Lung (tissue), 14 donors: Measurements from ENCODE around the gene SSX7. TPM values are rescaled to one million over a fixed set of nuclear protein-coding genes. Genes with fewer than 3 reads are reported as not detected.
"Not testable (repeated sequence)": the region's sequence is repeated elsewhere in the genome, so short reads cannot be mapped to it uniquely, and the experiment has no call there.

Experiments used
- ATAC-seq: fragments of 200-7000 bp; cut with Tn5 transposase; one replicate; pipeline ENCODE4 v1.9.1; 2020; ENCODE audit warnings: moderate number of reproducible peaks; ENCODE audit not compliant: insufficient read depth, low FRiP score
- DNase-seq, 3 donors: peaks; one replicate each; pipeline ENCODE4 v3.0.0-alpha.2; 2013 to 2017
- H3K27ac ChIP-seq, 2 donors: one replicate each; pipeline ENCODE4 v1.5.1; 2013; ENCODE audit warnings: mild to moderate bottlenecking in 2 of 2, moderate library complexity in 2 of 2, control low read depth in 1 of 2, inconsistent platforms in 1 of 2, low read depth in 1 of 2, low read length in 1 of 2
- H3K27me3 ChIP-seq, 3 donors: one replicate each; pipeline ENCODE4 v1.5.1; 2013; ENCODE audit warnings: low read length in 2 of 3; ENCODE audit not compliant: control insufficient read depth in 3 of 3, insufficient read depth in 3 of 3
- H3K36me3 ChIP-seq, 4 donors: one replicate each; pipeline ENCODE4 v1.5.1; 2013; ENCODE audit warnings: low read length in 4 of 4, mild to moderate bottlenecking in 1 of 4, moderate library complexity in 1 of 4; ENCODE audit not compliant: control insufficient read depth in 4 of 4, insufficient read depth in 4 of 4
- H3K4me1 ChIP-seq, 5 donors: one replicate each; pipeline ENCODE4 v1.5.1; 2013; ENCODE audit warnings: low read length in 5 of 5, mild to moderate bottlenecking in 2 of 5, moderate library complexity in 1 of 5; ENCODE audit not compliant: control insufficient read depth in 5 of 5, insufficient read depth in 5 of 5
- H3K4me3 ChIP-seq: one replicate; pipeline ENCODE4 v1.5.1; 2013; ENCODE audit warnings: mild to moderate bottlenecking, control low read depth, moderate library complexity
- H3K9ac ChIP-seq, 2 donors: one replicate each; pipeline ENCODE4 v1.5.1; 2013; ENCODE audit warnings: low read length in 2 of 2, control low read depth in 1 of 2; ENCODE audit not compliant: insufficient read depth in 1 of 2
- H3K9me3 ChIP-seq, 4 donors: one replicate each; pipeline ENCODE4 v1.5.1; 2013; ENCODE audit warnings: low read length in 3 of 4, mild to moderate bottlenecking in 1 of 4, moderate library complexity in 1 of 4; ENCODE audit not compliant: control insufficient read depth in 4 of 4, insufficient read depth in 3 of 4
- WGBS, 2 donors: extraction: QIAGEN DNeasy Blood & Tissue Kit; methylation state at CpG; one replicate each; pipeline ENCODE4 v1.1.7; 2013; 5-methylcytosine and 5-hydroxymethylcytosine counted together
- long read RNA-seq, 5 donors: transcript quantifications; one replicate each; lab custom pipeline, GENCODE V29; 2026
- polyA plus RNA-seq, 2 donors: library from polyadenylated mRNA; stranded (reverse); fragments of 200-250 nt; gene quantifications; one replicate each; pipeline ENCODE4 v1.2.1, GENCODE V29; 2013
- total RNA-seq, 2 donors: library from RNA; depleted of rRNA in 1 of 2; stranded (reverse); fragments of >200 nt in 1 of 2; gene quantifications; one replicate each; pipeline ENCODE4 v1.2.1, GENCODE V29; 2014 to 2021
- donor health status: Bipolar disorder and iron deficiency.
- donor health status: healthy.
- donor health status: DM: yes; HTN: yes; CAD: no.

SSX7 gene
- total RNA-seq (not detected), polyA plus RNA-seq (not detected)
- long read RNA-seq, donor 1, result 0 reads
- long read RNA-seq, donor 2, result 0 reads
- long read RNA-seq, donor 3, result 0 reads
- long read RNA-seq, donor 4, result 0 reads
- long read RNA-seq, donor 5, result 0 reads

- H3K4me3 ChIP-seq, H3K9ac ChIP-seq, H3K9me3 ChIP-seq, H3K27ac ChIP-seq, ATAC-seq, H3K27me3 ChIP-seq, H3K36me3 ChIP-seq, DNase-seq, H3K4me1 ChIP-seq: not testable (repeated sequence)
- WGBS, 2 donors, result 85 to 93% methylated on average over 9 of the region's 9 CpGs
These were observed at the start of gene SSX7 for GRCh38 chrX:52654800-52655199. Gene SSX7 (minus strand): TSS chrX:52654900. CDS start chrX:52653472, 1,428 bp downstream.

GRCh38 chrX:52692034-52692433 is 37.3 kb upstream of the SSX7 start:
- 100% methylated on average over 1 of the region's 4 CpGs; no CpG with 5 or more reads in 1 of the 2 donors for WGBS, 2 donors
- ATAC-seq, result not testable (repeated sequence)

GRCh38 chrX:52662218-52662617 is 7.5 kb upstream of the SSX7 start:
- not testable (repeated sequence) for DNase-seq, H3K36me3 ChIP-seq, H3K4me3 ChIP-seq, H3K27me3 ChIP-seq, ATAC-seq, H3K9ac ChIP-seq, H3K9me3 ChIP-seq, H3K27ac ChIP-seq, H3K4me1 ChIP-seq
- WGBS, 2 donors, result 76 to 89% methylated on average over 2 of the region's 2 CpGs

More at GRCh38 chrX:52692034-52692433, 37.3 kb upstream of the SSX7 start:
- not testable (repeated sequence) for H3K27me3 ChIP-seq, H3K9me3 ChIP-seq, DNase-seq, H3K36me3 ChIP-seq, H3K9ac ChIP-seq, H3K27ac ChIP-seq, H3K4me3 ChIP-seq, H3K4me1 ChIP-seq

- H3K9ac ChIP-seq, H3K4me3 ChIP-seq, H3K4me1 ChIP-seq, ATAC-seq, H3K9me3 ChIP-seq, H3K36me3 ChIP-seq, H3K27ac ChIP-seq, H3K27me3 ChIP-seq, DNase-seq: not testable (repeated sequence)
- 87 to 94% methylated on average over 8 of the region's 8 CpGs for WGBS, 2 donors
These were observed 775 bp upstream of the SSX7 start for GRCh38 chrX:52655475-52655874.

- H3K9ac ChIP-seq, ATAC-seq, H3K36me3 ChIP-seq, H3K4me3 ChIP-seq, H3K9me3 ChIP-seq, H3K27ac ChIP-seq, H3K27me3 ChIP-seq, H3K4me1 ChIP-seq: not testable (repeated sequence)
- 45 to 58% methylated on average over 3 of the region's 3 CpGs for WGBS, 2 donors
- peak in 1 of 3 donors; percentile 0 for DNase-seq
These were observed 4.0 kb downstream of the SSX7 start for GRCh38 chrX:52650676-52651075.

GRCh38 chrX:52648956-52649355 is 5.7 kb downstream of the SSX7 start:
- DNase-seq, H3K4me1 ChIP-seq, ATAC-seq, H3K27ac ChIP-seq, H3K9me3 ChIP-seq, H3K27me3 ChIP-seq, H3K9ac ChIP-seq, H3K36me3 ChIP-seq, H3K4me3 ChIP-seq: not testable (repeated sequence)
- WGBS, 2 donors, result 83 to 89% methylated on average over 6 to 7 of the region's 7 CpGs

- not testable (repeated sequence) for H3K4me1 ChIP-seq, H3K4me3 ChIP-seq, H3K27me3 ChIP-seq, H3K36me3 ChIP-seq, H3K9ac ChIP-seq, DNase-seq, H3K9me3 ChIP-seq, ATAC-seq, H3K27ac ChIP-seq
- 78 to 88% methylated on average over 3 of the region's 3 CpGs for WGBS, 2 donors
These were observed 26.2 kb downstream of the SSX7 start for GRCh38 chrX:52628483-52628882.

- not testable (repeated sequence) for DNase-seq, H3K4me3 ChIP-seq, H3K36me3 ChIP-seq, H3K27ac ChIP-seq, H3K9ac ChIP-seq, ATAC-seq, H3K27me3 ChIP-seq, H3K4me1 ChIP-seq, H3K9me3 ChIP-seq
- WGBS, 2 donors, result 40 to 51% methylated on average over 8 of the region's 8 CpGs
These were observed 34.0 kb downstream of the SSX7 start for GRCh38 chrX:52620661-52621060.
